Spleen (tissue), 11 donors: ENCODE results near the gene ARHGAP45. TPM values are rescaled to one million over a fixed set of nuclear protein-coding genes. Genes with fewer than 3 reads are reported as not detected.

Experiments used
- DNase-seq: peaks from one replicate; pipeline ENCODE4 v3.0.0-alpha.2; 2020
- H3K27ac ChIP-seq, 8 donors: fragments of 200-600 bp; sonication (generic) in 7 of 8; 1 replicate in 4 of 8; 2 replicates in 4 of 8; pipeline versions ENCODE4 v1.5.0 to v1.8.0; 2016 to 2021; ENCODE audit warnings: inconsistent platforms in 4 of 8, mild to moderate bottlenecking in 4 of 8, moderate library complexity in 1 of 8
- H3K27me3 ChIP-seq, 7 donors: fragments of 200-600 bp; sonication (generic) in 6 of 7; replicated peaks in 1 of 7; 1 replicate in 4 of 7; 2 replicates in 3 of 7; pipeline versions ENCODE4 v1.5.0 to v1.8.0; 2016 to 2021; ENCODE audit warnings: inconsistent platforms in 3 of 7, mild to moderate bottlenecking in 1 of 7
- H3K36me3 ChIP-seq, 6 donors: fragments of 200-600 bp; sonication (generic) in 5 of 6; 1 replicate in 4 of 6; 2 replicates in 2 of 6; pipeline versions ENCODE4 v1.5.0 to v1.8.0; 2016 to 2021; ENCODE audit warnings: inconsistent platforms in 2 of 6
- H3K4me1 ChIP-seq, 6 donors: fragments of 200-600 bp; sonication (generic) in 5 of 6; 1 replicate in 3 of 6; 2 replicates in 3 of 6; pipeline versions ENCODE4 v1.5.0 to v1.8.0; 2016 to 2021; ENCODE audit warnings: inconsistent platforms in 3 of 6
- H3K4me3 ChIP-seq, 8 donors: fragments of 200-600 bp; sonication (generic) in 7 of 8; 1 replicate in 4 of 8; 2 replicates in 4 of 8; pipeline versions ENCODE4 v1.5.0 to v1.8.0; 2016 to 2021; ENCODE audit warnings: inconsistent platforms in 4 of 8, mild to moderate bottlenecking in 4 of 8, moderate library complexity in 2 of 8
- H3K9me3 ChIP-seq, 8 donors: fragments of 200-600 bp; sonication (generic) in 7 of 8; 1 replicate in 4 of 8; 2 replicates in 4 of 8; pipeline versions ENCODE4 v1.5.0 to v1.8.0; 2016 to 2021; ENCODE audit warnings: inconsistent platforms in 4 of 8
- CTCF ChIP-seq, 11 experiments: fragments of 200-600 bp in 7 of 11; fragments of 450-650 bp in 4 of 11; sonication (generic) in 4 of 11; IDR thresholded peaks in 8 of 11; conservative IDR thresholded peaks in 3 of 11; 1 replicate in 7 of 11; 2 replicates in 4 of 11; pipeline versions ENCODE4 v1.4.0 to v1.8.0; 2016 to 2021; ENCODE audit warnings: antibody characterized with exemption in 11 of 11, inconsistent platforms in 4 of 11, mild to moderate bottlenecking in 1 of 11
- POLR2A ChIP-seq, 3 donors: fragments of 450-650 bp; IDR thresholded peaks; one replicate each; pipeline ENCODE4 v1.5.1; 2017; ENCODE audit warnings: antibody characterized with exemption in 3 of 3, mild to moderate bottlenecking in 1 of 3
- POLR2AphosphoS5 ChIP-seq, 3 donors: sonication (generic); formaldehyde crosslinking; IDR thresholded peaks; one replicate each; pipeline ENCODE4 v1.5.1; 2017; ENCODE audit warnings: antibody characterized with exemption in 3 of 3
- WGBS, 5 donors: extraction: QIAGEN DNeasy Blood & Tissue Kit in 3 of 5; methylation state at CpG; one replicate each; pipeline versions ENCODE4 v1.1.5 to v1.1.7; 2013 to 2018; 5-methylcytosine and 5-hydroxymethylcytosine counted together
- intact Hi-C: fragments of 100-400 bp; cut with DNase I; formaldehyde crosslinking; loops from one replicate; pipeline ENCODE4 v1.15.0; 2023; ENCODE audit warnings: low total_unique reads
- polyA plus RNA-seq, 3 donors: library from polyadenylated mRNA; stranded (reverse); fragments of 200-250 nt; gene quantifications; one replicate each; pipeline ENCODE4 v1.2.1, GENCODE V29; 2013
- total RNA-seq, 7 donors: library from RNA; depleted of rRNA in 3 of 7; stranded (reverse); fragments of >200 nt in 3 of 7; fragmentation: NEBNext Ultra II Directional in 4 of 7; extraction: Animal tissue kit (Norgen Biotek cat#: 25700) in 4 of 7; gene quantifications; one replicate each; pipeline versions ENCODE4 v1.1.0 to v1.2.1, GENCODE V29; 2016 to 2021
- donor health status: healthy with polysubstance abuse.
- donor health status: DM: no; HTN: no; CAD: no; lungs with moderate emphysema.
- donor health status: DM: no; HTN: no; CAD: no.
- donor health status: Bipolar disorder and iron deficiency.
- donor health status: healthy.
- donor health status: DM: no; HTN: no; CAD: no.
- donor health status: DM: yes; HTN: yes; CAD: no.

The ARHGAP45 gene
- total and polyA plus RNA-seq, 10 donors, result 161 to 356 (median 245) TPM

- Histone ChIP-seq H3K4me1 (peaks cover 22 to 52% (median 41%) of the 10 kb centered on the region in 6 donors), H3K27ac (no peak overlapping the region), H3K27me3 (peaks cover 0 to 10% (median 0%) of the 10 kb centered on the region in 7 donors), H3K4me3 (no peak overlapping the region), H3K9me3 (peaks cover 9 to 28% (median 22%) of the 10 kb centered on the region in 8 donors), H3K36me3 (peaks cover 2 to 31% (median 13%) of the 10 kb centered on the region in 6 donors)
- WGBS, 5 donors, result 84 to 91% (median 88%) methylated on average over 16 to 17 of the region's 17 CpGs
- peak; percentile 79 for DNase-seq
- TF ChIP-seq POLR2AphosphoS5 (IDR thresholded peaks at IDR 0.05) (no peak), CTCF (IDR thresholded peaks at IDR 0.05 in 8 of 11, conservative IDR thresholded peaks at IDR 0.05 in 3 of 11) (no peak), POLR2A (IDR thresholded peaks at IDR 0.05) (no peak)
- intact Hi-C loops, result no loop called here
These were observed 4.5 kb upstream of the ARHGAP45 start for GRCh38 chr19:1062387-1063029.

- no peak for TF ChIP-seq CTCF (IDR thresholded peaks at IDR 0.05 in 8 of 11, conservative IDR thresholded peaks at IDR 0.05 in 3 of 11)
- no peak for TF ChIP-seq POLR2A (IDR thresholded peaks at IDR 0.05)
- no peak for TF ChIP-seq POLR2AphosphoS5 (IDR thresholded peaks at IDR 0.05)
- Histone ChIP-seq H3K4me3 (no peak overlapping the region), H3K27me3 (peaks cover 0 to 10% (median 0%) of the 10 kb centered on the region in 7 donors), H3K36me3 (peaks cover 2 to 24% (median 9%) of the 10 kb centered on the region in 6 donors), H3K27ac (peak overlapping the region in 1 of 8 donors; percentile 40), H3K4me1 (peaks cover 22 to 52% (median 43%) of the 10 kb centered on the region in 6 donors), H3K9me3 (peaks cover 4 to 20% (median 15%) of the 10 kb centered on the region in 8 donors)
- WGBS, 5 donors, result 78 to 93% (median 88%) methylated on average over 17 to 37 of the region's 37 CpGs
- DNase-seq, result peak; percentile 88
- intact Hi-C loops, result no loop called here
These were observed 3.7 kb upstream of the ARHGAP45 start for GRCh38 chr19:1063030-1063908.

- DNase-seq, result peak; percentile 83
- Histone ChIP-seq H3K36me3 (peaks cover 0 to 22% (median under 1%) of the 10 kb centered on the region in 6 donors), H3K9me3 (peaks cover 0 to 12% (median 7%) of the 10 kb centered on the region in 8 donors), H3K27ac (peak overlapping the region in 2 of 8 donors; percentile 97 to 98), H3K27me3 (peaks cover 0 to 10% (median 0%) of the 10 kb centered on the region in 7 donors), H3K4me1 (peaks cover 29 to 59% (median 51%) of the 10 kb centered on the region in 6 donors), H3K4me3 (peak overlapping the region in 1 of 8 donors; percentile 88)
- TF ChIP-seq POLR2A (IDR thresholded peaks at IDR 0.05), result no peak
- peak in 1 of 3 donors; percentile 48 for TF ChIP-seq POLR2AphosphoS5 (IDR thresholded peaks at IDR 0.05)
- 73 to 91% (median 84%) methylated on average over 37 of the region's 37 CpGs for WGBS, 5 donors
- intact Hi-C loops, result no loop called here
These were observed 2.9 kb upstream of the ARHGAP45 start for GRCh38 chr19:1063909-1064660.
